HG02588 (cell line): ENCODE measurements around the gene CCT8.
"Not testable (repeated sequence)": the region's sequence is repeated elsewhere in the genome, so short reads cannot be mapped to it uniquely, and the experiment has no call there.

Experiments used
- ATAC-seq: cut with Tn5 transposase; IDR thresholded peaks from one replicate; pipeline ENCODE4 v1.9.1; 2021; ENCODE audit warnings: mild to moderate bottlenecking, moderate library complexity; ENCODE audit not compliant: unreplicated experiment

CCT8 gene

GRCh38 chr21:29078869-29079767, 5.7 kb upstream of the CCT8 start:
- ATAC-seq, result peak; percentile 41

GRCh38 chr21:29077651-29078090, 4.2 kb upstream of the CCT8 start:
- ATAC-seq, result no peak

GRCh38 chr21:29076731-29077640, 3.5 kb upstream of the CCT8 start:
- not testable (repeated sequence) for ATAC-seq

- ATAC-seq, result no peak
Observed at GRCh38 chr21:29075706-29076466, 2.4 kb upstream of the CCT8 start.

DNA sequence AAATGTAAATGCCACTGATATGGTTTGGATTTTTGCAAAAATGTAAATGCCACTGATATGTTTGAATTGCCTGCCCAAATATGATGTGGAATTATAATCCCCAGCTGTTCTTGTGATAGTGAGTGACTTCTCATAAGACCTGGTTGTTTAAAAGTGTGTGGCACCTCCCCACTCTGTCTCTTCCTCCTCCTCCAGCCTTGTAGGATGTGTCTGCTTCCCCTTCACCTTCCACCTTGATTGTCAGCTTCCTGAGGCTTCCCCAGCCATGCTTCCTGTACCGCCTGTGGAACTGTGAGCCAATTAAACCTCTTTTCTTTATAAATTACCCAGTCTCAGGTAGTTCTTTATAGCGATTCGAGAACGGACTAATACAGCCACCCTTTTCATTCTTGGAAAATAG, 1.3 kb upstream of the CCT8 start:
- no peak for ATAC-seq

GRCh38 chr21:29074007-29074376, 544 bp upstream of the CCT8 start:
- peak; percentile 11 for ATAC-seq

DNA sequence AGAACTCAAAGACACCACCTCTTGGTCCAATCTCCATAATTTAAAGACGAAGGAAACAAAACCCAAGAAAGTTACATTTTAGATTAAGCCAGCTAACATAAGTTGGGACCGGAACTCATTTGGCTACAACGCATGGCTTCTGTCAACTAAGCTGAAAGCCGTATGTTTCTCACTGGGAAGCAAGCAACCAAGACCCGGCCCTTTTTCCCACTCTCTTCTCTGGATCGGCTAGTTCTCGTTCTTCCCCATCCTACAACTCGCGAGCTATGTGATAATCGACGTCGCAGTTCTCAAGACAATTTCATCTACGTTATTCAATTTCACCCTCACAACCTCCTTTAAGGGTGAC, 601 bp downstream of the CCT8 start:
- no peak for ATAC-seq

DNA sequence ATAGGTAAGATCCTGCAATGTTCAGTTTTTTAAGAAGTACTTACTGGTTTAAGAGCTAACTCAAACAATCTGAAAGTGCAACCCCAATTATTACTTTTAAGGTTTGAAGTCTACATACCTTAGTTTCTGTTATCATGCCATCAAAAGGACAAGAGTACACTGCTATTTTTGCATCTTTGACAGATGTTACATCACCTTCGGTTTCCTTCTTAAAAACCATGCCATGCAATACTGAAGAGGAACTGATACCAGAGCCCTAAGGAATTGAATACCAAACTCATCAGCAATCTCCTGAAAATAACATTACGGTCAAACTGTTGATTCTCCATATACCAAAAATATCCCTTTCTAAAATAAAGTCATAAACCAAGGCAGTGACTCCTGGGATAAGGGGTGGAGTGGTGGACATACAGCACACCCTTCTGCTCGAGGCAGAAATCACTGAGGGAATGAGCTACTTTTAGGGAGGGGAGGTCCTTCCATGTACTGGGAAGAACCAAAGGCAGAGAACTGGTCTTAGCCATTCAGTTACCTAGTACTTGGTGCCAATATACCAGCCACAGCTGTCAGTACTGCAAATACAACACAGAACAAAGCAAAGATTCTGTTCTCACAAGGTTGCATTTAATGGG, 8.5 kb downstream of the CCT8 start:
- ATAC-seq, result peak; percentile 97

DNA sequence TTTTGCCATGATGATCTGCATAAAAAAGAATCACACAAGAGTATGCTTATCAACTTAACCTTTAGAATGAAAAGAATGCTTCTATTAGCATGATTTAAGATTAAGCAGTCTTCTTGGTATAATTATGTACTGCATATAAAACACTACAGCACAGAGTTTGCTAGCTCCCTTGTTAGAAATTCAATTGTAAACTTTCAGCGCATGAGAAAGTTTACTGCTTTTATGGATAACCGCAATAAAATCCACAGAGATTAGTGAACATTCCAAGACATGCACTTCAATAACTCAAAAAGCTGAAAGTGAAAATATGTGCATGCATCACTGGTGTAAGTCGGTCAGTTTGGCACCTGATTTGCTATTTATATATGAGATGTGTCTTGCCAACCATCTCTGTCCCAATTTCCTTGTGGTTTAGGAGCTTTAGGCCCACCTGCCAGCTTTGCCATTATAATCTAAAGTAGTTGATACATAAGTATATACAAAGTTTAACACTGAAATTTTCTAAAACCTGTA, 16.9 kb downstream of the CCT8 start:
- ATAC-seq, result no peak

- no peak for ATAC-seq
Observed at GRCh38 chr21:29056005-29056404, 17.4 kb downstream of the CCT8 start.

- ATAC-seq, result no peak
Observed at GRCh38 chr21:29055080-29055479, 18.4 kb downstream of the CCT8 start.

GRCh38 chr21:29053656-29054055, 19.8 kb downstream of the CCT8 start:
- no peak for ATAC-seq

DNA sequence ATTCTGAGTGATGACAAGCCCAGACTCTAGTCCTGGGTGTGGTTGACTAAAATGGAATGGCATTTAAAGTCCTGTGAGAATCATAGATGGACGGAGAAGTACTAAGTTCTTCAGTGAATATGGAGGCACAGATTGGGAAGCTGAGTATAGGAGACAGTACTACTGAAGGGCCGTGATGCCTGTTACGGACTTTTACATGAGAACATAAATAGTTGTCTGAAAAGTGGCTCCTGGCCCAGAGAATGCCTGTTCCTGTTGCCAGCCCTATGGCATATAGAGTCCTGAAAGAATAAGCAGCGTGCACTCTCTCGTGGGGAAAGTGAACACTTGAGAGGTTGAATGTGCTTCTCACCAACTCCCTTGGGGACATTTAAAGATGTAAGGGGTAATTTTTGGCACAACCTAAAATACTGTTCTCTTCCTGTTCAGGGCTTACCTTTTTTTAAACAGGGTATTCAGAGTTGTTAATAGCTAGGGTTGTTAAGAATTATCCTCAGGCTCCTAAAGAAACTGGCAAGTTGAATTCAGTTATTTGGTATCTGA, 20.4 kb downstream of the CCT8 start:
- no peak for ATAC-seq

- no peak for ATAC-seq
Observed at GRCh38 chr21:29052224-29052623, 21.2 kb downstream of the CCT8 start.

GRCh38 chr21:29034678-29035077, 38.8 kb downstream of the CCT8 start:
- no peak for ATAC-seq

DNA sequence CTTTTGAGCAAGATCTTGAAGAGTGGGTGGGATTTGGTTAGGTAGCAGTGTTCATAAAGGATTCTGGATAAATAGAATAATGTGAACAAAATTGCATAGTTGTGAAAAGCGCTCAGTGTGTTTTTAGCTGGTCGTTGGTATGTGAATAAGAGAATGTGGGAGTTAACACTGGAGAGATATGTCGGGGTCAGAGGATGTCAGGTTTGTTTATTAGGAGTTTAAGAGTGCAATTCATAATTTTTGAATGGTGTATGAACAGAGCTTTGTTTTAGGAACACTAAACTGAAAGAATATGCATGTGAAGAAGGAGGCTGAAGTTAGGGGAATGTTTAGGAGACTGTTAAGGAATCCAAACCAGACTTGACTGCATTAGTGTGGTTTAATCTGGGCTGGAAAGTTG, 39.6 kb downstream of the CCT8 start:
- no peak for ATAC-seq

GRCh38 chr21:29033301-29033700, 40.1 kb downstream of the CCT8 start:
- no peak for ATAC-seq

DNA sequence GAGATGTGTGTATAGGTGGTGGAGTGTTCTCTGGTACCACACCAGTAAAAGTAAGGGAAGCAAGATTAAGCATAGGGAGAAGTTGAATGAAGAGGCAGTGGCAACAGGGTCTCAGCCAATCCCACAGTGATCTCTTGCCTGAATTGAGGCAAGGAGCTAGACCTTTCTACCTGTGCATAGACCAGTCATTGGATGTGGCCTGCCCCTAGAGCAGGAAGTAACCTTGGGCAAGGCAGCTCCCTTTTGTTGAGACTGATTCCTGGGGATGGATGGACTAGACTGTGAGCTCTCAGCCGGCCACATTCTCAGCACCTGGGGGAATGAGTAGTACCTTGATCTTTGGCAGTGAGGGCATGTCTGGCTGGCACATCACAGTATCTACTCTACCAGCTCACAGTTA, 42.5 kb downstream of the CCT8 start:
- no peak for ATAC-seq

GRCh38 chr21:29029524-29029923, 43.9 kb downstream of the CCT8 start:
- no peak for ATAC-seq

GRCh38 chr21:29025328-29025713, 48.1 kb downstream of the CCT8 start:
- ATAC-seq, result no peak
